ENCODE measurements around the gene MTRFR.
"Not testable (repeated sequence)": the region's sequence is repeated elsewhere in the genome, so short reads cannot be mapped to it uniquely, and the experiment has no call there.

- not testable (repeated sequence) for TF ChIP-seq CTCF (conservative IDR thresholded peaks at IDR 0.05; ENCODE audit: low read length); EZH2phosphoT487 (IDR thresholded peaks at IDR 0.05; ENCODE audit: borderline replicate concordance)
Observed at GRCh38 chr12:123207815-123208214, 25.4 kb upstream of the MTRFR start.
